NB4 (cell line): ENCODE results near the gene CCDC51.

Experiments used
- CTCF ChIP-seq: IDR thresholded peaks from one replicate; pipeline ENCODE4 v1.5.1; 2012; ENCODE audit warnings: low read depth, low read length
- POLR2A ChIP-seq: IDR thresholded peaks from 2 replicates; pipeline ENCODE4 v1.6.1; 2011; ENCODE audit warnings: mild to moderate bottlenecking; ENCODE audit not compliant: insufficient read length; ENCODE audit errors: extremely low read depth

GRCh38 chr3:48440590-48440958 is 655 bp upstream of the CCDC51 start:
- TF ChIP-seq CTCF (no peak), POLR2A (no peak)
